Aorta (tissue), 5 donors: ENCODE data around the gene MTCH1. TPM values are rescaled to one million over a fixed set of nuclear protein-coding genes. Genes with fewer than 3 reads are reported as not detected.

ENCODE experiments used
- ATAC-seq: fragments of 200-7000 bp; cut with Tn5 transposase; one replicate; pipeline ENCODE4 v1.9.1; 2022; ENCODE audit warnings: moderate library complexity; ENCODE audit not compliant: low FRiP score
- DNase-seq, 2 donors: peaks; one replicate each; pipeline ENCODE4 v3.0.0-alpha.2; 2020
- H3K27ac ChIP-seq, 2 donors: one replicate each; pipeline ENCODE4 v1.5.1; 2013; ENCODE audit warnings: low read length in 2 of 2, mild to moderate bottlenecking in 2 of 2, moderate library complexity in 2 of 2, control low read depth in 1 of 2, inconsistent platforms in 1 of 2, low read depth in 1 of 2
- H3K27me3 ChIP-seq, 2 donors: one replicate each; pipeline ENCODE4 v1.6.1; 2013; ENCODE audit warnings: control low read depth in 1 of 2, low read length in 1 of 2, mild to moderate bottlenecking in 1 of 2, moderate library complexity in 1 of 2; ENCODE audit not compliant: insufficient read depth in 2 of 2, control insufficient read depth in 1 of 2
- H3K36me3 ChIP-seq, 2 donors: one replicate each; pipeline ENCODE4 v1.6.1; 2013; ENCODE audit warnings: control low read depth in 1 of 2, low read length in 1 of 2, mild to moderate bottlenecking in 1 of 2; ENCODE audit not compliant: insufficient read depth in 2 of 2, control insufficient read depth in 1 of 2
- H3K4me1 ChIP-seq, 2 donors: one replicate each; pipeline ENCODE4 v1.6.1; 2013; ENCODE audit warnings: low read length in 2 of 2, control low read depth in 1 of 2, mild to moderate bottlenecking in 1 of 2, moderate library complexity in 1 of 2; ENCODE audit not compliant: insufficient read depth in 2 of 2, control insufficient read depth in 1 of 2
- H3K4me3 ChIP-seq, 2 donors: one replicate each; pipeline ENCODE4 v1.5.1; 2013; ENCODE audit warnings: low read length in 2 of 2, control low read depth in 1 of 2, mild to moderate bottlenecking in 1 of 2
- H3K9me3 ChIP-seq: one replicate; pipeline ENCODE4 v1.6.1; 2013; ENCODE audit warnings: mild to moderate bottlenecking, low read length; ENCODE audit not compliant: control insufficient read depth
- WGBS, 2 donors: extraction: QIAGEN DNeasy Blood & Tissue Kit; methylation state at CpG; one replicate each; pipeline ENCODE4 v1.1.7; 2013; 5-methylcytosine and 5-hydroxymethylcytosine counted together
- intact Hi-C, 2 donors: fragments of 100-400 bp; cut with DNase I; formaldehyde crosslinking; loops; one replicate each; pipeline versions ENCODE4 v1.14.2 to v1.15.0; 2022
- long read RNA-seq, 2 donors: library from polyadenylated mRNA; unstranded; transcript quantifications; one replicate each; pipeline ENCODE4 v2.0.0, GENCODE V29; 2020 to 2021
- polyA plus RNA-seq, 2 donors: library from polyadenylated mRNA; stranded (reverse); fragments of 200-250 nt; gene quantifications; one replicate each; pipeline ENCODE4 v1.2.3, GENCODE V29; 2013
- total RNA-seq, 2 donors: library from RNA; stranded (reverse); fragmentation: NEBNext Ultra II Directional; extraction: Animal tissue kit (Norgen Biotek cat#: 25700); gene quantifications; one replicate each; pipeline ENCODE4 v1.2.1, GENCODE V29; 2021
- donor health status: healthy with polysubstance abuse.
- donor health status: Bipolar disorder and iron deficiency.
- donor health status: DM: no; HTN: no; CAD: no.
- donor health status: DM: no; HTN: no; CAD: no.
- donor health status: DM: yes; HTN: yes; CAD: no.

Gene MTCH1
- total RNA-seq (100 to 1,000 TPM; 171 to 180 TPM), polyA plus RNA-seq (100 to 1,000 TPM; 152 to 193 TPM)
- long read RNA-seq, donor 1, transcript MTCH1-202 (12 exons, 2,057 nt), result minor isoform, 376 of 1,186 reads
- long read RNA-seq, donor 1, transcript MTCH1-204 (11 exons, 1,572 nt), result minor isoform, 11 of 1,186 reads
- long read RNA-seq, donor 1, transcript MTCH1-201 (12 exons, 2,006 nt), result major isoform, 676 of 1,186 reads
- long read RNA-seq, donor 1, partial matches to known transcripts, result 40 of 1,186 reads
- long read RNA-seq, donor 1, other reads (novel, unspliced or antisense), result 82 of 1,186 reads
- long read RNA-seq, donor 2, transcript MTCH1-201 (12 exons, 2,006 nt), result major isoform, 119 of 241 reads
- long read RNA-seq, donor 2, transcript MTCH1-204 (11 exons, 1,572 nt), result minor isoform, 8 of 241 reads
- long read RNA-seq, donor 2, transcript MTCH1-202 (12 exons, 2,057 nt), result minor isoform, 68 of 241 reads
- long read RNA-seq, donor 2, partial matches to known transcripts, result 17 of 241 reads
- long read RNA-seq, donor 2, other reads (novel, unspliced or antisense), result 28 of 241 reads

GRCh38 chr6:36985808-36986703, at the start of gene MTCH1:
Gene MTCH1, minus strand, starts transcription at chr6:36986196. Its CDS starts 23 bp downstream, at chr6:36986173.
- intact Hi-C loops, result no loop called here
- peak; percentile 96 for ATAC-seq

GRCh38 chr6:37033819-37034795, 48.1 kb upstream of the MTCH1 start:
- intact Hi-C loops, result no loop called here

More at GRCh38 chr6:36985808-36986703, at the start of gene MTCH1:
- H3K27ac ChIP-seq, result peak within 1 kb of the TSS; percentile 79
- H3K9me3 ChIP-seq, result no peaks in the 10 kb centered on the region
- peaks cover 2 to 5% of the 10 kb centered on the region in 2 donors for H3K4me1 ChIP-seq
- 0% methylated on average over 63 to 101 of the region's 101 CpGs for WGBS, 2 donors
- DNase-seq, result peak; percentile 95
- no peaks in the 10 kb centered on the region for H3K27me3 ChIP-seq
- H3K36me3 ChIP-seq, result peaks cover 0 to 2% of the 10 kb centered on the region in 2 donors
- peak within 1 kb of the TSS; percentile 80 to 82 for H3K4me3 ChIP-seq

GRCh38 chr6:37033255-37033654, 47.3 kb upstream of the MTCH1 start:
- no peaks in the 10 kb centered on the region for H3K4me1 ChIP-seq
- no peaks in the 10 kb centered on the region for H3K27me3 ChIP-seq
- no peaks in the 10 kb centered on the region for H3K36me3 ChIP-seq
- peak; percentile 29 to 37 for DNase-seq
- no peak for ATAC-seq
- H3K4me3 ChIP-seq, result no peak overlapping the region
- H3K9me3 ChIP-seq, result no peaks in the 10 kb centered on the region
- H3K27ac ChIP-seq, result no peak overlapping the region
- intact Hi-C loops, result no loop called here
- 87 to 90% methylated on average over 7 of the region's 7 CpGs for WGBS, 2 donors

More at GRCh38 chr6:37033819-37034795, 48.1 kb upstream of the MTCH1 start:
- Histone ChIP-seq H3K9me3 (no peaks in the 10 kb centered on the region), H3K27me3 (no peaks in the 10 kb centered on the region), H3K36me3 (no peaks in the 10 kb centered on the region), H3K27ac (no peak overlapping the region), H3K4me1 (no peaks in the 10 kb centered on the region), H3K4me3 (no peak overlapping the region)
- 79 to 80% methylated on average over 8 of the region's 8 CpGs for WGBS, 2 donors
- ATAC-seq (no peak), DNase-seq (peak; percentile 15 to 57)

GRCh38 chr6:37032239-37032638, 46.2 kb upstream of the MTCH1 start:
- Histone ChIP-seq H3K27me3 (no peaks in the 10 kb centered on the region), H3K27ac (no peak overlapping the region), H3K4me3 (no peak overlapping the region), H3K9me3 (no peaks in the 10 kb centered on the region), H3K4me1 (no peaks in the 10 kb centered on the region), H3K36me3 (no peaks in the 10 kb centered on the region)
- ATAC-seq (no peak), DNase-seq (peak; percentile 28 to 33)
- WGBS, 2 donors, result 86 to 88% methylated on average over 7 of the region's 7 CpGs
- intact Hi-C loops, result no loop called here

GRCh38 chr6:37030599-37030998, 44.6 kb upstream of the MTCH1 start:
- H3K9me3 ChIP-seq, result no peaks in the 10 kb centered on the region
- no peaks in the 10 kb centered on the region for H3K4me1 ChIP-seq
- DNase-seq (no peak), ATAC-seq (no peak)
- intact Hi-C loops, result no loop called here
- no peak overlapping the region for H3K27ac ChIP-seq
- 69 to 75% methylated on average over 2 of the region's 2 CpGs for WGBS, 2 donors
- H3K4me3 ChIP-seq, result no peak overlapping the region
- H3K36me3 ChIP-seq, result no peaks in the 10 kb centered on the region
- H3K27me3 ChIP-seq, result no peaks in the 10 kb centered on the region

- ATAC-seq (peak; percentile 90), DNase-seq (peak; percentile 83 to 90)
- intact Hi-C loops, result no loop called here
- WGBS, 2 donors, result 66 to 70% methylated on average over 4 of the region's 4 CpGs
- no peaks in the 10 kb centered on the region for H3K9me3 ChIP-seq
- H3K27me3 ChIP-seq, result no peaks in the 10 kb centered on the region
- H3K4me3 ChIP-seq, result no peak overlapping the region
- no peak overlapping the region for H3K27ac ChIP-seq
- no peaks in the 10 kb centered on the region for H3K4me1 ChIP-seq
- no peaks in the 10 kb centered on the region for H3K36me3 ChIP-seq
Observed at GRCh38 chr6:37029249-37029971, 43.4 kb upstream of the MTCH1 start.

GRCh38 chr6:37027811-37028469, 41.9 kb upstream of the MTCH1 start:
- Histone ChIP-seq H3K9me3 (no peaks in the 10 kb centered on the region), H3K36me3 (no peaks in the 10 kb centered on the region)
- intact Hi-C loops, result no loop called here

More at GRCh38 chr6:37027811-37028469, 41.9 kb upstream of the MTCH1 start:
- ATAC-seq (no peak), DNase-seq (peak; percentile 42 to 55)
- no peaks in the 10 kb centered on the region for H3K27me3 ChIP-seq
- H3K4me3 ChIP-seq, result no peak overlapping the region
- no peaks in the 10 kb centered on the region for H3K4me1 ChIP-seq
- 93 to 95% methylated on average over 17 of the region's 17 CpGs for WGBS, 2 donors
- H3K27ac ChIP-seq, result no peak overlapping the region
